Endothelial cell of umbilical vein (primary cell): Measurements from ENCODE around the gene RMI2. TPM values are rescaled to one million over a fixed set of nuclear protein-coding genes. Genes with fewer than 3 reads are reported as not detected.

Experiments
- BruUV-seq: library from RNA; stranded (reverse); fragments of 400-500 nt; replicated peaks from 2 replicates; lab custom pipeline; 2021; lab: Mats Ljungman, UMichigan
- CTCF ChIA-PET: fragments of 300-600, 350-600 bp; sonication (Branson Sonifier 250); formaldehyde crosslinking; loops from one replicate; lab custom pipeline; 2021; ENCODE audit warnings: antibody characterized with exemption, inconsistent platforms; lab: Charles Lee
- POLR2A ChIA-PET: fragments of 300-600, 350-600 bp; sonication (Branson Sonifier 250); formaldehyde crosslinking; loops from one replicate; lab custom pipeline; 2021; ENCODE audit warnings: antibody characterized with exemption, inconsistent platforms; lab: Charles Lee
- DNase-seq: peaks from one replicate; pipeline ENCODE4 v3.0.0-alpha.2; 2011; ENCODE audit warnings: low read depth, low spot score
- FAIRE-seq: peaks from 2 replicates; lab custom pipeline; 2011; peaks lifted over from hg19 to GRCh38; lab: Jason Lieb, UNC
- H2AFZ ChIP-seq: 2 replicates; pipeline ENCODE4 v1.6.0; 2012; ENCODE audit warnings: low read depth, low read length, control low read depth, inconsistent platforms
- H3K27ac ChIP-seq: 2 replicates; pipeline ENCODE4 v1.5.1; 2011; ENCODE audit warnings: low read depth, mild to moderate bottlenecking, control low read depth, low read length, moderate library complexity; ENCODE audit not compliant: insufficient read depth
- H3K27me3 ChIP-seq, 2 experiments: 2 replicates each; pipeline versions ENCODE4 v1.6.0 to v1.6.1; 2011; ENCODE audit warnings: low read length in 2 of 2, mixed read lengths in 1 of 2; ENCODE audit not compliant: control insufficient read depth in 2 of 2, insufficient read depth in 2 of 2
- H3K36me3 ChIP-seq, 2 experiments: 2 replicates in 1 of 2; 3 replicates in 1 of 2; pipeline ENCODE4 v1.5.1; 2011; ENCODE audit warnings: low read length in 2 of 2, mild to moderate bottlenecking in 1 of 2, moderate library complexity in 1 of 2; ENCODE audit not compliant: control insufficient read depth in 2 of 2, insufficient read depth in 2 of 2; ENCODE audit errors: extremely low read depth in 1 of 2
- H3K4me1 ChIP-seq: 3 replicates; pipeline ENCODE4 v1.5.1; 2011; ENCODE audit warnings: mild to moderate bottlenecking, low read length; ENCODE audit not compliant: control insufficient read depth, insufficient read depth; ENCODE audit errors: extremely low read depth
- H3K4me2 ChIP-seq: 2 replicates; pipeline ENCODE4 v1.6.1; 2011; ENCODE audit warnings: low read length, control low read depth, mixed read lengths; ENCODE audit not compliant: insufficient read depth
- H3K4me3 ChIP-seq, 3 experiments: fragments of 200-600 bp in 1 of 3; sonication (generic), shearing (Covaris generic) in 1 of 3; replicated peaks in 1 of 3; 2 replicates each; pipeline ENCODE4 v1.5.1; 2011 to 2016; ENCODE audit warnings: control low read depth in 3 of 3, low read length in 3 of 3, mild to moderate bottlenecking in 2 of 3, inconsistent platforms in 1 of 3, low read depth in 1 of 3, moderate library complexity in 1 of 3; ENCODE audit not compliant: insufficient read depth in 1 of 3
- H3K79me2 ChIP-seq: 2 replicates; pipeline ENCODE4 v1.6.0; 2012; ENCODE audit warnings: low read length, inconsistent platforms; ENCODE audit not compliant: control insufficient read depth, insufficient read depth
- H3K9ac ChIP-seq: replicated peaks from 2 replicates; pipeline ENCODE3; 2011; ENCODE audit warnings: low read length, control low read depth; ENCODE audit not compliant: insufficient read depth; ENCODE audit errors: extremely low read depth
- H3K9me1 ChIP-seq: replicated peaks from 3 replicates; pipeline ENCODE4 v1.6.0; 2011; ENCODE audit warnings: mild to moderate bottlenecking, low read length; ENCODE audit not compliant: control insufficient read depth, insufficient read depth; ENCODE audit errors: extremely low read depth
- H3K9me3 ChIP-seq: replicated peaks from 2 replicates; pipeline ENCODE4 v1.5.1; 2012; ENCODE audit warnings: low read length, inconsistent platforms; ENCODE audit not compliant: control insufficient read depth, insufficient read depth
- H4K20me1 ChIP-seq: replicated peaks from 2 replicates; pipeline ENCODE3; 2011; ENCODE audit warnings: mild to moderate bottlenecking, low read length; ENCODE audit not compliant: control insufficient read depth, insufficient read depth; ENCODE audit errors: extremely low read depth
- CTCF ChIP-seq, 2 donors: IDR thresholded peaks; 1 replicate in 1 of 2; 2 replicates in 1 of 2; pipeline ENCODE4 v1.5.1; 2011; ENCODE audit warnings: low read length in 2 of 2, mild to moderate bottlenecking in 2 of 2, moderate library complexity in 2 of 2, control low read depth in 1 of 2, inconsistent platforms in 1 of 2, low read depth in 1 of 2; ENCODE audit not compliant: insufficient read depth in 1 of 2; ENCODE audit errors: extremely low read depth in 1 of 2
- GATA2 ChIP-seq: IDR thresholded peaks from 2 replicates; pipeline ENCODE4 v1.7.0; 2011; ENCODE audit warnings: low read depth, mild to moderate bottlenecking, moderate library complexity, mixed read lengths, low read length; ENCODE audit not compliant: insufficient read length, insufficient read depth
- dilution Hi-C: fragments of 300-500 bp; cut with MboI; formaldehyde crosslinking; loops from one replicate; pipeline ENCODE4 v1.15.0; 2019; ENCODE audit warnings: low sequenced_read_pairs; ENCODE audit not compliant: extremely low pct_ligation_motif_present
- intact Hi-C: fragments of 100-400 bp; cut with micrococcal nuclease; formaldehyde crosslinking; loops from one replicate; pipeline ENCODE4 v1.10.0; 2022
- polyA plus RNA-seq, 4 experiments: library from polyadenylated mRNA; depleted of rRNA in 3 of 4; stranded (reverse) in 3 of 4; unstranded in 1 of 4; fragments of >200 nt; gene quantifications; 2 replicates each; pipeline versions ENCODE4 v1.2.1 to v1.2.3, GENCODE V29; 2011 to 2012; ENCODE audit warnings: missing spikeins in 1 of 4
- total RNA-seq: library from RNA; stranded (reverse); gene quantifications from 2 replicates; pipeline ENCODE4 v1.2.3, GENCODE V29; 2021

RMI2 gene
- total and polyA plus RNA-seq, 2 donors (not counting 3 experiments of a cell fraction or from before 2014, with no cell fraction given): 5.3 to 7.7 TPM

DNA sequence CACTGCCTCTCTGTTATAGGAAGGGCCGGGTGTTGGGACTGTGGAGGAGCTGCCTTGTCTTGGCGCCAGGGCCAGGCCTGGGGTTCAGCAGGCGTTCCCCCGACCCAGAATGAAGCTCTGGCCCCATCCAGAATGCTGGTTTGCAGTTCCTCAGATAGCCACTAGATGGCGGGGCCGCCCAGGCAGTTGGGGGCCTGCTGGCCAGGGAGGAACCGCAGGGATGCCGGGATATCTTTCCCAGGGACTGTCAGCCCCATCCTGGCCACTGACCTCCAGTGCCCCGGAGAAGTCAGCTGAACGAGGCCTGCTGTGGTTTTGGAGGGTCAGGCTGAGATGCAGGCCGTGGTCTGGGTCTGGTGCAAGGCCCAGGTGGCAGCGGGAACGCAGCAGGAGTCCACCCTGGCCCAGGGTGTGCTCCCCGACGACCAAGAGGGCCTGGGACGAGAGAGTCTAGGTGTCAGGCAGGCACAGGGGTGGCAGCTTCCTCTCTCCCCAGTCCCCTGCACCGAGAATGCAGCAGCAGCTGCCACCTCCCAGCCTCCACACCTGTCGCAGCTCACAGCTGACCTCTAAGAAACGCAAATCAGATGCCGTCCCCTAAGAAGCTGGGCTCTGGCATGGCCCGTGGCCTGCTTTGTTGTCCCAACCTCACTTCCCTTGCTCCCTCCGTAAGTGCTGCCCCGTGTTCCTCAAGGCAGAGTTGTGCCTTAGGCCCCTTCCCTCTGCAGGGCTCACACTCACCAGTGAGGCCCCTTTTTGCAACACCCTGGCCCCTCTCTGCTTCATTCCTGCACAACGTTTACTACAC lies 51.2 kb downstream of the RMI2 start:
- dilution Hi-C loops: no loop called here
- peak overlapping the region; percentile 41 for H2AFZ ChIP-seq

More for the DNA sequence above, 51.2 kb downstream of the RMI2 start:
- CTCF ChIA-PET: interaction anchor here (0.6 to 3.6 kb wide), 47 partner anchors 9 to 672 kb away, joined by 3 to 81 read pairs (median 4); partner anchors contain the start of gene LITAF
- Histone ChIP-seq H3K36me3 (no peaks in the 10 kb centered on the region), H3K4me3 (no peak overlapping the region), H3K9me1 (no peaks in the 10 kb centered on the region), H4K20me1 (no peaks in the 10 kb centered on the region), H3K9me3 (no peaks in the 10 kb centered on the region), H3K4me1 (no peaks in the 10 kb centered on the region), H3K27ac (no peak overlapping the region), H3K27me3 (no peaks in the 10 kb centered on the region), H3K79me2 (no peaks in the 10 kb centered on the region), H3K9ac (no peak overlapping the region), H3K4me2 (no peak overlapping the region)
- no TSS peak for BruUV-seq
- POLR2A ChIA-PET: no interaction called here
- DNase-seq: peak; percentile 39
- intact Hi-C loops: loop anchor here (1.0 to 2.0 kb wide), 4 partner anchors 245 to 670 kb away; no protein-coding TSS in a partner anchor
- TF ChIP-seq CTCF (IDR thresholded peaks at IDR 0.05; ENCODE audit: extremely low read depth in 1 of 2, insufficient read depth in 1 of 2, low read depth in 1 of 2, low read length in 2 of 2) (peak; percentile 95 to 96), GATA2 (no peak)
- peak; percentile 90 for FAIRE-seq
